A549 (cell line): ENCODE data around the gene SRGAP3. TPM values are rescaled to one million over a fixed set of nuclear protein-coding genes. Genes with fewer than 3 reads are reported as not detected.

Experiments
- ATAC-seq, 2 experiments: fragments of 200-7000 bp in 1 of 2; fragments of >200 bp in 1 of 2; cut with Nextera tagmentation in 1 of 2; cut with Tn5 transposase in 1 of 2; 3 replicates each; pipeline versions ENCODE4 v1.8.0 to v1.9.1; 2018 to 2020; ENCODE audit warnings: mild to moderate bottlenecking in 1 of 2, moderate library complexity in 1 of 2
- CTCF ChIA-PET: fragments of 300-600 bp; sonication (Branson Sonifier 250); formaldehyde crosslinking; extraction: SDS; loops from one replicate; lab custom pipeline; 2021; ENCODE audit warnings: antibody characterized with exemption, inconsistent platforms; lab: Yijun Ruan, JAX
- POLR2A ChIA-PET: fragments of 350-600 bp; formaldehyde crosslinking; extraction: SDS; loops from one replicate; lab custom pipeline; 2021; ENCODE audit warnings: antibody characterized with exemption, inconsistent platforms; lab: Yijun Ruan, JAX
- DNase-seq, 2 experiments: peaks; one replicate each; pipeline versions ENCODE4 v3.0.0 to v3.0.0-alpha.2; 2011 to 2016; ENCODE audit warnings: low read depth in 1 of 2, low spot score in 1 of 2
- FAIRE-seq: peaks from 2 replicates; lab custom pipeline; 2011; peaks lifted over from hg19 to GRCh38; lab: Jason Lieb, UNC
- H3K27ac ChIP-seq, 2 experiments: fragments of >200 bp; sonication (Bioruptor Twin); formaldehyde crosslinking; 3 replicates each; pipeline ENCODE4 v1.5.1; 2016 to 2017
- H3K4me1 ChIP-seq: fragments of >200 bp; sonication (Bioruptor Twin); formaldehyde crosslinking; 3 replicates; pipeline ENCODE4 v1.6.1; 2016
- H3K4me2 ChIP-seq: fragments of >200 bp; sonication (Bioruptor Twin); formaldehyde crosslinking; 3 replicates; pipeline ENCODE4 v1.6.1; 2016
- H3K4me3 ChIP-seq: fragments of >200 bp; sonication (Bioruptor Twin); formaldehyde crosslinking; 3 replicates; pipeline ENCODE4 v1.5.1; 2016
- H3K9me3 ChIP-seq: fragments of >200 bp; sonication (Bioruptor Twin); formaldehyde crosslinking; 3 replicates; pipeline ENCODE4 v1.6.1; 2016
- CBX2 ChIP-seq: fragments of 200-600 bp; sonication (generic); IDR thresholded peaks from 2 replicates; pipeline ENCODE4 v1.6.1; 2016; ENCODE audit warnings: low read depth, mild to moderate bottlenecking, borderline replicate concordance
- CEBPB ChIP-seq, 2 experiments: fragments of >200 bp in 1 of 2; sonication (Bioruptor Twin) in 1 of 2; formaldehyde crosslinking in 1 of 2; IDR thresholded peaks; 2 replicates each; pipeline ENCODE4 v1.6.1; 2012 to 2016
- CHD2 ChIP-seq: fragments of 150-350 bp; IDR thresholded peaks from 2 replicates; pipeline ENCODE4 v1.6.1; 2014; ENCODE audit warnings: low read length; ENCODE audit not compliant: partially characterized antibody
- CHD4 ChIP-seq: fragments of 200-600 bp; sonication (generic); IDR thresholded peaks from 2 replicates; pipeline ENCODE4 v1.6.1; 2016; ENCODE audit warnings: antibody characterized with exemption, mild to moderate bottlenecking, borderline replicate concordance
- E2F6 ChIP-seq: IDR thresholded peaks from 2 replicates; pipeline ENCODE4 v1.6.1; 2012; ENCODE audit warnings: low read depth, borderline replicate concordance
- ESRRA ChIP-seq: fragments of 150-350 bp; IDR thresholded peaks from 2 replicates; pipeline ENCODE4 v1.6.1; 2014; ENCODE audit warnings: mild to moderate bottlenecking, low read length, borderline replicate concordance
- FOSL2 ChIP-seq, 2 experiments: fragments of 450-650 bp in 1 of 2; fragments of >200 bp in 1 of 2; sonication (Bioruptor Twin) in 1 of 2; formaldehyde crosslinking; IDR thresholded peaks; 2 replicates each; pipeline versions ENCODE4 v1.5.0 to v1.6.1; 2016 to 2020; ENCODE audit warnings: mild to moderate bottlenecking in 1 of 2, moderate library complexity in 1 of 2
- FOXS1 ChIP-seq: fragments of 250-450 bp; sonication (Bioruptor Pico); IDR thresholded peaks from 2 replicates; pipeline ENCODE4 v1.5.0; 2020; ENCODE audit warnings: mild to moderate bottlenecking, moderate library complexity
- GATA3 ChIP-seq: IDR thresholded peaks from 2 replicates; pipeline ENCODE4 v1.6.1; 2012; ENCODE audit warnings: borderline replicate concordance
- HES2 ChIP-seq: fragments of >200 bp; sonication (Bioruptor Twin); formaldehyde crosslinking; IDR thresholded peaks from 2 replicates; pipeline ENCODE4 v1.6.1; 2016
- HMGXB4 ChIP-seq: fragments of 250-450 bp; sonication (Bioruptor Pico); IDR thresholded peaks from 2 replicates; pipeline ENCODE4 v1.5.0; 2021; ENCODE audit warnings: mild to moderate bottlenecking, moderate library complexity, borderline replicate concordance
- HOXB13 ChIP-seq: fragments of 250-450 bp; sonication (Bioruptor Pico); IDR thresholded peaks from 2 replicates; pipeline ENCODE4 v1.5.0; 2020; ENCODE audit warnings: low read depth, mild to moderate bottlenecking, moderate library complexity
- JUN ChIP-seq, 2 experiments: fragments of >200 bp; sonication (Bioruptor Twin); formaldehyde crosslinking; IDR thresholded peaks; 2 replicates in 1 of 2; 3 replicates in 1 of 2; pipeline ENCODE4 v1.6.1; 2016 to 2017
- JUNB ChIP-seq: fragments of >200 bp; sonication (Bioruptor Twin); formaldehyde crosslinking; IDR thresholded peaks from 2 replicates; pipeline ENCODE4 v1.6.1; 2016
- KDM1A ChIP-seq: fragments of 200-600 bp; sonication (generic); IDR thresholded peaks from 2 replicates; pipeline ENCODE4 v1.6.1; 2016; ENCODE audit warnings: low read depth, mild to moderate bottlenecking
- MAFK ChIP-seq: fragments of 450-650 bp; IDR thresholded peaks from 2 replicates; pipeline ENCODE4 v1.6.1; 2014; ENCODE audit not compliant: partially characterized antibody
- MAZ ChIP-seq: fragments of 150-350 bp; IDR thresholded peaks from 2 replicates; pipeline ENCODE4 v1.6.1; 2014; ENCODE audit warnings: antibody characterized with exemption, low read depth, low read length, borderline replicate concordance
- MYC ChIP-seq: IDR thresholded peaks from 2 replicates; pipeline ENCODE4 v1.6.1; 2012; ENCODE audit warnings: mild to moderate bottlenecking, inconsistent platforms, low read length, improper control_type of control experiment, borderline replicate concordance
- POLR2A ChIP-seq: IDR thresholded peaks from 2 replicates; pipeline ENCODE4 v1.6.1; 2012; ENCODE audit warnings: mild to moderate bottlenecking, low read length
- RAD21 ChIP-seq, 2 experiments: fragments of >200 bp in 1 of 2; sonication (Bioruptor Twin) in 1 of 2; formaldehyde crosslinking in 1 of 2; IDR thresholded peaks in 1 of 2; conservative IDR thresholded peaks in 1 of 2; 2 replicates in 1 of 2; 3 replicates in 1 of 2; pipeline ENCODE4 v1.6.1; 2012 to 2018; ENCODE audit warnings: inconsistent platforms in 1 of 2
- RARB ChIP-seq: fragments of 250-450 bp; sonication (Bioruptor Pico); IDR thresholded peaks from 2 replicates; pipeline ENCODE4 v1.8.0; 2021; ENCODE audit warnings: mild to moderate bottlenecking, moderate library complexity
- SMC3 ChIP-seq: fragments of >200 bp; sonication (Bioruptor Twin); formaldehyde crosslinking; IDR thresholded peaks from 3 replicates; pipeline ENCODE4 v1.6.1; 2018; ENCODE audit warnings: inconsistent platforms
- TP53 ChIP-seq: fragments of 250-450 bp; sonication (Bioruptor Pico); IDR thresholded peaks from 2 replicates; pipeline ENCODE4 v1.5.0; 2021; ENCODE audit warnings: mild to moderate bottlenecking, moderate library complexity
- USF2 ChIP-seq: fragments of 450-650 bp; IDR thresholded peaks from 2 replicates; pipeline ENCODE4 v1.6.1; 2014; ENCODE audit warnings: antibody characterized with exemption
- ZFP36 ChIP-seq: fragments of 450-650 bp; IDR thresholded peaks from 2 replicates; pipeline ENCODE4 v1.6.1; 2014; ENCODE audit warnings: borderline replicate concordance; ENCODE audit not compliant: partially characterized antibody
- ZNF302 ChIP-seq: fragments of 250-450 bp; sonication (Bioruptor Pico); IDR thresholded peaks from 2 replicates; pipeline ENCODE4 v1.9.0; 2021; ENCODE audit warnings: inconsistent platforms, mild to moderate bottlenecking, moderate library complexity
- ZSCAN20 ChIP-seq: fragments of 250-450 bp; sonication (Bioruptor Pico); IDR thresholded peaks from 2 replicates; pipeline ENCODE4 v1.8.0; 2022; ENCODE audit warnings: mild to moderate bottlenecking, moderate library complexity
- WGBS: methylation state at CpG from one replicate; pipeline ENCODE4 v1.1.6; 2017; ENCODE audit errors: missing lambda C conversion rate; 5-methylcytosine and 5-hydroxymethylcytosine counted together
- polyA plus RNA-seq, 4 experiments: library from polyadenylated mRNA; depleted of rRNA in 3 of 4; stranded (reverse); fragments of >200 nt; fragmentation: RNase III in 1 of 4; extraction: RNeasy Plus Mini Kit Qiagen cat#74134 plus additional on column Dnase treatment in 1 of 4; gene quantifications; 2 replicates in 3 of 4; 3 replicates in 1 of 4; pipeline ENCODE4 v1.2.3, GENCODE V29; 2011 to 2017

Gene SRGAP3
- polyA plus RNA-seq, 2 of the 4 experiments (the other 2 are of a cell fraction) = 1.6 to 2.5 TPM

- TF ChIP-seq TP53 (CRISPR knock-in tag) = no peak
- TF ChIP-seq E2F6 = peak; percentile 77; the same call in 1 of the 2 replicates
- no peak for TF ChIP-seq ZFP36
- peak; percentile 60 to 66; a peak in 3 of 5 replicates for TF ChIP-seq JUN (IDR thresholded peaks at IDR 0.05)
- no peak for TF ChIP-seq JUNB
- TF ChIP-seq USF2 = no peak
- no peak for TF ChIP-seq HES2
- no peak for TF ChIP-seq ZSCAN20 (CRISPR knock-in tag)
- TF ChIP-seq CHD2 = no peak
- TF ChIP-seq HOXB13 (CRISPR knock-in tag) = no peak
- TF ChIP-seq CBX2 = no peak
- TF ChIP-seq ZNF302 (CRISPR knock-in tag) = no peak
- no peak for TF ChIP-seq SMC3
- TF ChIP-seq POLR2A = peak; percentile 43
- peak; percentile 11; the same call in 1 of the 2 replicates for TF ChIP-seq GATA3
- TF ChIP-seq RAD21 (conservative IDR thresholded peaks at IDR 0.05 in 1 of 2, IDR thresholded peaks at IDR 0.05 in 1 of 2) = no peak
- no peak for TF ChIP-seq MAFK
- TF ChIP-seq ESRRA = no peak
- no peak for TF ChIP-seq MAZ
- TF ChIP-seq HMGXB4 = no peak
- no peak for TF ChIP-seq CEBPB (IDR thresholded peaks at IDR 0.05)
- TF ChIP-seq RARB = no peak
- no peak for TF ChIP-seq CHD4
- no peak for TF ChIP-seq FOXS1
- no peak for TF ChIP-seq KDM1A
Observed at GRCh38 chr3:8963137-8963853, 286.2 kb downstream of the SRGAP3 start, which contains the start of gene RAD18 (continued).

GRCh38 chr3:8962226-8962861 is 287.1 kb downstream of the SRGAP3 start:
- WGBS = 13% methylated on average over 6 of the region's 6 CpGs
- FAIRE-seq (no peak), DNase-seq (no peak)

More at GRCh38 chr3:8962226-8962861, 287.1 kb downstream of the SRGAP3 start:
- peak overlapping the region; percentile 66 for H3K4me3 ChIP-seq
- ChIA-PET CTCF (interaction anchor here (13.2 kb wide), 1 partner anchor 192 kb away, joined by 77 read pairs; the partner anchor contains the start of gene OXTR), POLR2A (no interaction called here)
- H3K4me2 ChIP-seq = peak overlapping the region; percentile 87
- ATAC-seq = no peak
- H3K27ac ChIP-seq = peak overlapping the region in 1 of 2 experiments; percentile 86; a peak in 3 of 6 replicates
- TF ChIP-seq FOSL2 (IDR thresholded peaks at IDR 0.05) = no peak
- TF ChIP-seq FOSL2 (CRISPR knock-in tag; IDR thresholded peaks at IDR 0.05) = no peak
- no peak for TF ChIP-seq MYC
- H3K9me3 ChIP-seq = no peaks in the 10 kb centered on the region
- peaks cover 30% of the 10 kb centered on the region for H3K4me1 ChIP-seq
